Endothelial cell of umbilical vein (primary cell): ENCODE measurements around the gene GNB1L. TPM values are rescaled to one million over a fixed set of nuclear protein-coding genes. Genes with fewer than 3 reads are reported as not detected.

Experiments
- BruUV-seq: library from RNA; stranded (reverse); fragments of 400-500 nt; replicated peaks from 2 replicates; lab custom pipeline; 2021; lab: Mats Ljungman, UMichigan
- CTCF ChIA-PET: fragments of 300-600, 350-600 bp; sonication (Branson Sonifier 250); formaldehyde crosslinking; loops from one replicate; lab custom pipeline; 2021; ENCODE audit warnings: antibody characterized with exemption, inconsistent platforms; lab: Charles Lee
- POLR2A ChIA-PET: fragments of 300-600, 350-600 bp; sonication (Branson Sonifier 250); formaldehyde crosslinking; loops from one replicate; lab custom pipeline; 2021; ENCODE audit warnings: antibody characterized with exemption, inconsistent platforms; lab: Charles Lee
- DNase-seq: peaks from one replicate; pipeline ENCODE4 v3.0.0-alpha.2; 2011; ENCODE audit warnings: low read depth, low spot score
- FAIRE-seq: peaks from 2 replicates; lab custom pipeline; 2011; peaks lifted over from hg19 to GRCh38; lab: Jason Lieb, UNC
- H2AFZ ChIP-seq: 2 replicates; pipeline ENCODE4 v1.6.0; 2012; ENCODE audit warnings: low read depth, low read length, control low read depth, inconsistent platforms
- H3K27ac ChIP-seq: 2 replicates; pipeline ENCODE4 v1.5.1; 2011; ENCODE audit warnings: low read depth, mild to moderate bottlenecking, control low read depth, low read length, moderate library complexity; ENCODE audit not compliant: insufficient read depth
- H3K27me3 ChIP-seq, 2 experiments: 2 replicates each; pipeline versions ENCODE4 v1.6.0 to v1.6.1; 2011; ENCODE audit warnings: low read length in 2 of 2, mixed read lengths in 1 of 2; ENCODE audit not compliant: control insufficient read depth in 2 of 2, insufficient read depth in 2 of 2
- H3K36me3 ChIP-seq, 2 experiments: 2 replicates in 1 of 2; 3 replicates in 1 of 2; pipeline ENCODE4 v1.5.1; 2011; ENCODE audit warnings: low read length in 2 of 2, mild to moderate bottlenecking in 1 of 2, moderate library complexity in 1 of 2; ENCODE audit not compliant: control insufficient read depth in 2 of 2, insufficient read depth in 2 of 2; ENCODE audit errors: extremely low read depth in 1 of 2
- H3K4me1 ChIP-seq: 3 replicates; pipeline ENCODE4 v1.5.1; 2011; ENCODE audit warnings: mild to moderate bottlenecking, low read length; ENCODE audit not compliant: control insufficient read depth, insufficient read depth; ENCODE audit errors: extremely low read depth
- H3K4me2 ChIP-seq: 2 replicates; pipeline ENCODE4 v1.6.1; 2011; ENCODE audit warnings: low read length, control low read depth, mixed read lengths; ENCODE audit not compliant: insufficient read depth
- H3K4me3 ChIP-seq, 3 experiments: fragments of 200-600 bp in 1 of 3; sonication (generic), shearing (Covaris generic) in 1 of 3; replicated peaks in 1 of 3; 2 replicates each; pipeline ENCODE4 v1.5.1; 2011 to 2016; ENCODE audit warnings: control low read depth in 3 of 3, low read length in 3 of 3, mild to moderate bottlenecking in 2 of 3, inconsistent platforms in 1 of 3, low read depth in 1 of 3, moderate library complexity in 1 of 3; ENCODE audit not compliant: insufficient read depth in 1 of 3
- H3K79me2 ChIP-seq: 2 replicates; pipeline ENCODE4 v1.6.0; 2012; ENCODE audit warnings: low read length, inconsistent platforms; ENCODE audit not compliant: control insufficient read depth, insufficient read depth
- H3K9ac ChIP-seq: replicated peaks from 2 replicates; pipeline ENCODE3; 2011; ENCODE audit warnings: low read length, control low read depth; ENCODE audit not compliant: insufficient read depth; ENCODE audit errors: extremely low read depth
- H3K9me1 ChIP-seq: replicated peaks from 3 replicates; pipeline ENCODE4 v1.6.0; 2011; ENCODE audit warnings: mild to moderate bottlenecking, low read length; ENCODE audit not compliant: control insufficient read depth, insufficient read depth; ENCODE audit errors: extremely low read depth
- H3K9me3 ChIP-seq: replicated peaks from 2 replicates; pipeline ENCODE4 v1.5.1; 2012; ENCODE audit warnings: low read length, inconsistent platforms; ENCODE audit not compliant: control insufficient read depth, insufficient read depth
- H4K20me1 ChIP-seq: replicated peaks from 2 replicates; pipeline ENCODE3; 2011; ENCODE audit warnings: mild to moderate bottlenecking, low read length; ENCODE audit not compliant: control insufficient read depth, insufficient read depth; ENCODE audit errors: extremely low read depth
- EZH2 ChIP-seq: IDR thresholded peaks from 2 replicates; pipeline ENCODE4 v1.6.1; 2012; ENCODE audit warnings: borderline replicate concordance, low read depth, mild to moderate bottlenecking, moderate library complexity, low read length, inconsistent platforms; ENCODE audit not compliant: severe bottlenecking
- FOS ChIP-seq: IDR thresholded peaks from 2 replicates; pipeline ENCODE4 v1.6.1; 2011; ENCODE audit warnings: mild to moderate bottlenecking, low read length, moderate library complexity, borderline replicate concordance; ENCODE audit not compliant: insufficient read depth
- GATA2 ChIP-seq: IDR thresholded peaks from 2 replicates; pipeline ENCODE4 v1.7.0; 2011; ENCODE audit warnings: low read depth, mild to moderate bottlenecking, moderate library complexity, mixed read lengths, low read length; ENCODE audit not compliant: insufficient read length, insufficient read depth
- JUN ChIP-seq: IDR thresholded peaks from 2 replicates; pipeline ENCODE4 v1.6.1; 2011; ENCODE audit warnings: borderline replicate concordance, low read depth; ENCODE audit not compliant: insufficient read length, insufficient read depth
- MAX ChIP-seq: IDR thresholded peaks from 2 replicates; pipeline ENCODE4 v1.6.1; 2011; ENCODE audit not compliant: insufficient read depth, insufficient read length
- MYC ChIP-seq: IDR thresholded peaks from one replicate; pipeline ENCODE4 v1.6.1; 2011; ENCODE audit warnings: mild to moderate bottlenecking, low read depth, low read length
- POLR2A ChIP-seq: IDR thresholded peaks from 2 replicates; pipeline ENCODE4 v1.6.1; 2012; ENCODE audit warnings: low read depth, mild to moderate bottlenecking, control low read depth, low read length
- dilution Hi-C: fragments of 300-500 bp; cut with MboI; formaldehyde crosslinking; loops from one replicate; pipeline ENCODE4 v1.15.0; 2019; ENCODE audit warnings: low sequenced_read_pairs; ENCODE audit not compliant: extremely low pct_ligation_motif_present
- intact Hi-C: fragments of 100-400 bp; cut with micrococcal nuclease; formaldehyde crosslinking; loops from one replicate; pipeline ENCODE4 v1.10.0; 2022
- polyA plus RNA-seq, 4 experiments: library from polyadenylated mRNA; depleted of rRNA in 3 of 4; stranded (reverse) in 3 of 4; unstranded in 1 of 4; fragments of >200 nt; gene quantifications; 2 replicates each; pipeline versions ENCODE4 v1.2.1 to v1.2.3, GENCODE V29; 2011 to 2012; ENCODE audit warnings: missing spikeins in 1 of 4
- total RNA-seq: library from RNA; stranded (reverse); gene quantifications from 2 replicates; pipeline ENCODE4 v1.2.3, GENCODE V29; 2021

GNB1L gene
- total and polyA plus RNA-seq, 2 donors (not counting 3 experiments of a cell fraction or from before 2014, with no cell fraction given), result 5.4 to 5.9 TPM

GRCh38 chr22:19750507-19751490 lies 103.9 kb downstream of the GNB1L start:
- Histone ChIP-seq H4K20me1 (no peaks in the 10 kb centered on the region), H3K9me1 (no peaks in the 10 kb centered on the region), H2AFZ (no peak overlapping the region), H3K4me3 (no peak overlapping the region), H3K27ac (no peak overlapping the region), H3K4me2 (no peak overlapping the region), H3K9me3 (no peaks in the 10 kb centered on the region), H3K27me3 (peaks cover 14 to 21% of the 10 kb centered on the region in 2 experiments), H3K36me3 (no peaks in the 10 kb centered on the region), H3K79me2 (no peaks in the 10 kb centered on the region), H3K4me1 (peaks cover 5% of the 10 kb centered on the region), H3K9ac (no peak overlapping the region)
- POLR2A ChIA-PET, result no interaction called here
- intact Hi-C loops, result no loop called here
- TF ChIP-seq JUN (no peak), MAX (no peak), POLR2A (no peak), GATA2 (no peak), MYC (no peak), FOS (no peak), EZH2 (no peak)
- CTCF ChIA-PET, result interaction anchor here (1.2 to 3.5 kb wide), 4 partner anchors 20 to 159 kb away, joined by 3 to 20 read pairs (median 10); no protein-coding TSS in a partner anchor
- no peak for DNase-seq
- dilution Hi-C loops, result no loop called here
- BruUV-seq, result no TSS peak
- no peak for FAIRE-seq
